GM12872 (cell line): Measurements from ENCODE around the gene APPL1.

Experiments
- CTCF ChIP-seq: IDR thresholded peaks from 3 replicates; pipeline ENCODE4 v1.5.1; 2011; ENCODE audit warnings: low read depth, mild to moderate bottlenecking, low read length, moderate library complexity; ENCODE audit not compliant: insufficient read depth

The APPL1 gene

GRCh38 chr3:57292159-57292896 lies 64.8 kb downstream of the APPL1 start, which contains the start of gene ASB14:
TSS of gene ASB14 (minus strand) at chr3:57292685. CDS start at chr3:57292033, 652 bp downstream.
- no peak for TF ChIP-seq CTCF

DNA sequence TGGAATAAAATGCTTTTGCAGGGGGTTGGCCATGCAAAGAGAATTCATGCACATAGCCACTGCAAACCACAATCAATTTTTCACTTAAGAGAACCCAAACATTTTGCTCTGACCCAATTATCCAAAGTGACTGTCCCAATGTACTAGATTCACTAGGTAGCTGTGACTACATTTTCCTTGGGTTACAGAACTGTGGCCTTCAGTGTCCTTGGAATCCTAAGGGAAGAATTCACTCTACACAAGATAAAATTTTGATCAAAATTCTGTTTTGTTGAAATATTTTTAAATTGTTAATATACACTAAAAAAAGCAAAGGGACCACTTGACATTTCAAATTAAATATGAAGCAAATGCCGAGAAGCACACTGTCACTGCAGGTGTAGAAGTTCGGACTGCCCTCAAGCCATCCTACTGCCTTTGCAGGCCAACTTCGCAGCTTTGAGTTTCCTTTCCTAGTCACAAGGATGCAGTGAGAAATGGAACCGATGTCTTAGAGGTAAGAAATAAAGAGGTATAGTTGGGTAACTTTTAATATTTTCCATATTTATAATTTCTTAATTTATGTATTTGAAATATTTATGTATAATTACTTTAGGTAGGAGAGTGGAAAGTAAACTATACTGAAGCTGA lies 65.5 kb downstream of the APPL1 start:
- no peak for TF ChIP-seq CTCF

DNA sequence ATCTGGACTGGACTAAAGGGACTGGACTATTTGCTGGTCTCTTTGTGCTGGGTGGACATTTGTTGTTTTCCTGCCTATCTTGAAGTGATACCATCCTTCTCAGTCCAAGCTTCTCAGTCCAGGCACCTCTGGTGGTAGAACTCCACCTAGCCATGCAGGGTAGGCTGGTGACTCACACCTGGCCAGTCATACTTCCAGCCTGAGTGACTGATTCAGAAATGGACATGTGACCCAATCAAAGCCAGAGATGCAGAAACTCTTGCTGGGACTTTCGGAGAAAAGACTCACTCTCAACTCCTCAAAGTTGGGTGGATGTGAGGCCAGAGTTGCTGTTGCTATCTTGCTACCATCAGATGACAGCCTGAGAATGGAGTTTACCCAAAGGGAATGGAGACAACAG lies 70.5 kb downstream of the APPL1 start:
- no peak for TF ChIP-seq CTCF

DNA sequence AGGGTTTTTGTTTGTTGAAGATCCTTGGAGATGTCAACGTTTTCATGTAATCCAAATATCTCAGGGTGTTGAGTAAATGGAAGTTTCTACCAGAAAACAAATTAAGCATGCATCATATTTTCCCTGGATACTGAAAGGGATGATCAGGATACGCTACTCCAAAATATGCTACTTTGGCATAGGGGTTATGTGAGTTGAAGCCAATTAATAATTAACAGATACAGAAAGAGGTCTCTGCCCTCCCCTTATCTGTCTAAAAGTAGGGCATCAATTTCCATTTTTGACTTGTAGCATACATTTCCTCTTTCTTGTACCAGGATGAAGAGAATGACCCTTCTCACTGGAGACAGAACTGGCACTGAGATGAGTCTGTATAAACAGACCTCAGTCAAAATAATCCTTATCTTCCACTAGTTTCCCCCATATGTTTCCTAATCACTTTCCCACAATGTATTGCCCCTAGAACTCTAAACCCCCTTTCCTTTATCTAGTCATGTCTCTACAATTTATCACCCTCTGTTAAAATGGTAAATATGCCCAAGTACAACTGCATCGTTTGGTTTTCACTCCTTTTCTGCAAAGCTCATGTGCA lies 82.3 kb downstream of the APPL1 start:
- no peak for TF ChIP-seq CTCF

GRCh38 chr3:57314204-57314603 lies 86.7 kb downstream of the APPL1 start:
- TF ChIP-seq CTCF = no peak
